GM12864 (cell line): ENCODE data around the gene RNGTT.

Experiments
- DNase-seq: peaks from one replicate; pipeline ENCODE4 v3.0.0-alpha.2; 2011; ENCODE audit warnings: low read depth
- H3K4me3 ChIP-seq: 2 replicates; pipeline ENCODE4 v1.5.1; 2011; ENCODE audit warnings: mild to moderate bottlenecking, low read depth, low read length, control low read depth
- TF ChIP-seq, protein P1 (sequence below): IDR thresholded peaks from 2 replicates; pipeline ENCODE4 v1.5.1; 2011; ENCODE audit warnings: low read depth, mild to moderate bottlenecking, moderate library complexity, low read length, control low read depth, inconsistent platforms; ENCODE audit errors: missing control alignments

RNGTT gene

GRCh38 chr6:88865275-88865674, 98.1 kb downstream of the RNGTT start:
- no peak overlapping the region for H3K4me3 ChIP-seq
- DNase-seq: no peak
- TF ChIP-seq, protein P1, sequence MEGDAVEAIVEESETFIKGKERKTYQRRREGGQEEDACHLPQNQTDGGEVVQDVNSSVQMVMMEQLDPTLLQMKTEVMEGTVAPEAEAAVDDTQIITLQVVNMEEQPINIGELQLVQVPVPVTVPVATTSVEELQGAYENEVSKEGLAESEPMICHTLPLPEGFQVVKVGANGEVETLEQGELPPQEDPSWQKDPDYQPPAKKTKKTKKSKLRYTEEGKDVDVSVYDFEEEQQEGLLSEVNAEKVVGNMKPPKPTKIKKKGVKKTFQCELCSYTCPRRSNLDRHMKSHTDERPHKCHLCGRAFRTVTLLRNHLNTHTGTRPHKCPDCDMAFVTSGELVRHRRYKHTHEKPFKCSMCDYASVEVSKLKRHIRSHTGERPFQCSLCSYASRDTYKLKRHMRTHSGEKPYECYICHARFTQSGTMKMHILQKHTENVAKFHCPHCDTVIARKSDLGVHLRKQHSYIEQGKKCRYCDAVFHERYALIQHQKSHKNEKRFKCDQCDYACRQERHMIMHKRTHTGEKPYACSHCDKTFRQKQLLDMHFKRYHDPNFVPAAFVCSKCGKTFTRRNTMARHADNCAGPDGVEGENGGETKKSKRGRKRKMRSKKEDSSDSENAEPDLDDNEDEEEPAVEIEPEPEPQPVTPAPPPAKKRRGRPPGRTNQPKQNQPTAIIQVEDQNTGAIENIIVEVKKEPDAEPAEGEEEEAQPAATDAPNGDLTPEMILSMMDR: no peak

DNA sequence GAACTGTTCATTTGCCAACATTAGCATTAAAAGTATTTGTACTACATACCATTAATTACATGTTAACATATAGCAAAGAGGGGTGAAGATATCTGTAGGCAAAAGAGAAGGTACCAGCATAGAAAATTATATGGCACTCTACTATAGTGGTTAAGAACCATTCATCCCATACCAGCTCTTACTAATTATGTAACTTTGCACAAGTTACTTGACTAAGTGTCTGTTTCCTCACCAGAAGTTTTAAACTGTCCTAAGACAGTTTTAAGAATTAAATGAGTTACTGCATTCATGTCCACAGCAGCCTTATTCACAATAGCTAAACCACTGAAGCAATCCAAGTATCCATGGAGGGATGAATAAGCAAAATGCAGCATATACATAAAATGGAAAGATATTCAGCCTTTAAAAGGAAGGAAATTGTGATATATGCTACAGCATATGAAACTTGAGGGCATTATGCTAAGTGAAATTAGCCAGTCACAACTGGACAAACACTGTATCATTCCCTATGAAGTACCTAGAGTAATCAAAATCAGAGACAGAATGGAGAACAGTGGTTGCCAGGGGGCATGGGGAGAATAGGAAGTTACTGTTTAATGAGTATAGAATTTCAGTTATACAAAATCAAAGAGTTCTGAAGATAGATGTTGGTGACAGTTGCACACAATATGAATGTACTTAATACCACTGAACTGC, 98.9 kb downstream of the RNGTT start:
- no peak overlapping the region for H3K4me3 ChIP-seq
- TF ChIP-seq, protein P1: no peak
- no peak for DNase-seq

DNA sequence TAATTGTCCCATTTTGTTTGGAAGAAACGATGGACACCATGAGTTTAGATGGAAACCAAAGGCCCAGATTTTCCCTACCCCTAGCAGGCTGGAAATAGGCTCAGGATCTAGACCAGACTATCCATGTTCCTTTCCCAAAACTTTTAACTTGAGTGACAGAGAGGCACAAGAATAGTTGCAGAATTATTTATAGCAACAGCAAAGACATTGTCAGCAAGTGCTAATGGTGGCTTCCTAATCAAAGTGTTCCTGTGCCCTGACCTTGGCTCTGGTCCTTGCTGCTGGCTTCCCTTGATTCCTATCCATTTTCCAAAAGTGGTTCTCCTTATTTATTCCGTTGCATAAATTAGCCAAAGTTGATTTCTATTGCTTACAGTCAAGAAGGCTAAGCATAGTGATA, 103.1 kb downstream of the RNGTT start:
- DNase-seq: no peak
- H3K4me3 ChIP-seq: no peak overlapping the region
- TF ChIP-seq, protein P1: no peak

DNA sequence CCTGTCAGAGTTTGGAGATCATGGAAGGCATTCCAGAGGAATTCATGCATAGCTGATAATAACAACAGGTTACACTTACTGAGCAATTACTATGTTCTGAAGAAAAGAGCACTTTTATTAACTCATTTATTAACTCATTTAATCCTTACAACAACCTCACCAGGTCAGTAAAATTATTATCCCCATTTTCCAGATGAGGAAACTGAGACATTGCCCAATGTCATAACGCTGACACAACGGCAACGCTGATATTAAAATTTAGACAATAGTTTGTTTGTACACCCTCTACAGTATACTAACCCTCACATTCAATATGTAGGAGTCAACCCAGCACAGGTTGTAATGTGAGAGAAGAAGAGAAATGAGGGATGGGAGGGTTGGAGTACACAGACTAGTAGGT, 105.0 kb downstream of the RNGTT start:
- H3K4me3 ChIP-seq: no peak overlapping the region

DNA sequence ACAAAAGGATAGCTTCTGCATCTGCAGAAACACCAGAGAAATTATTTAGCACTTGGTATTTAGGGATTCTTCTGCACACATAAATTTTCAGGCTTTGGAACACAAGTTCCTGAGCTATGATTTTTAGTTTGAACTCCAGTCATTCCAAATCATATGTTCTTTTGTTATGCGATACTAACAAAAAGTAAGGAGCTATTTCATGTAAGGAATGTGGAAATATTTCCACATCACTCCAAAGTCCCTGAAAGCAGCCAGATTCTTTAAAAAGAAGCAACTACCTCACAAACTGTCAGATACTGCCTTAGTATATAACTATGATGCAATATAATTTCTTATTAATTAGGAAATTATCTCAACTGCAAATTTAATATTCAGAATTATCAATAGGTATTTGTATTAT, 106.9 kb downstream of the RNGTT start:
- no peak overlapping the region for H3K4me3 ChIP-seq
- TF ChIP-seq, protein P1: no peak
- no peak for DNase-seq

More for the DNA sequence above, 105.0 kb downstream of the RNGTT start:
- no peak for DNase-seq
- TF ChIP-seq, protein P1: no peak

DNA sequence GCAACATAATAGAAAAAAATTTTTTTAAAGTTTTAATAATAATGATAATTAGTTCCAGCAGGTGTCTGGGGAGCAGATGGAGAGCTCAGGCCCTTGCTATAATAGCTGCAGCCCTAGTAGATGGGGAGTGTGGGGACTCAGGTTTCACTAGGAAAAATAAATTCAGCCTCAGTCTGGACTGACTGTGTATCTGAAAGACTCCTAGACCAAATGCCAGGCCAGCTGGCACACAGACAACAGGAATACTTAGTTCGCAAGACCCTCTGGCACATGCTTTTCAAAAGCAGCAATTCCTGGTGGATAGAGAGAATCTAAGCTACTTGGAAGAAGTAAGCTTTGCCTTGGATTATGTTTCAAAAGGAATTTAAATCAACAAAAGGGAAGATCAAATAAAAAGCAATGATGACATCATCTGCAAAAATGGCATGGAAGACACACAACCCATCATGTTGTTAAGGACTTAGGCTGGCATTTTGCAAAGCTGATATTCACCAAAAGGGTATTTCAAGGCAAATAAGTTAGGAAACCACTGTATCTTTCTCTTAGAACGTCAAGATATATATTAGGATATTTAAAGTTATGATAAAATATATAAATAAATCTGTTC, 107.8 kb downstream of the RNGTT start:
- TF ChIP-seq, protein P1: no peak
- no peak overlapping the region for H3K4me3 ChIP-seq
- no peak for DNase-seq

- no peak overlapping the region for H3K4me3 ChIP-seq
- TF ChIP-seq, protein P1: no peak
These were observed 110.6 kb downstream of the RNGTT start for GRCh38 chr6:88852775-88853174.

More at GRCh38 chr6:88852775-88853174, 110.6 kb downstream of the RNGTT start:
- DNase-seq: no peak
